NCI-H2171 (cell line): ENCODE measurements around the gene ZNF879.

Source experiments
- DNase-seq: peaks from one replicate; lab custom pipeline; 2025; lab: John Stamatoyannopoulos, UW

The ZNF879 gene

GRCh38 chr5:179023528-179024189, at the start of gene ZNF879:
Gene ZNF879 (plus strand): TSS chr5:179023804. CDS start chr5:179025005, 1,201 bp downstream.
- DNase-seq: peak; percentile 63

- no peak for DNase-seq
Observed at GRCh38 chr5:178981381-178981780, 42.2 kb upstream of the ZNF879 start.

- DNase-seq: no peak
Observed at GRCh38 chr5:178982941-178983340, 40.7 kb upstream of the ZNF879 start.

- no peak for DNase-seq
Observed at GRCh38 chr5:178983728-178984127, 39.9 kb upstream of the ZNF879 start.

GRCh38 chr5:178984145-178985072, 39.2 kb upstream of the ZNF879 start:
- DNase-seq: no peak

GRCh38 chr5:178986326-178986960, 37.2 kb upstream of the ZNF879 start:
- DNase-seq: no peak

- no peak for DNase-seq
Observed at GRCh38 chr5:178988436-178989220, 35.0 kb upstream of the ZNF879 start.

- no peak for DNase-seq
Observed at GRCh38 chr5:178989311-178989710, 34.3 kb upstream of the ZNF879 start.

- no peak for DNase-seq
Observed at GRCh38 chr5:178990491-178990890, 33.1 kb upstream of the ZNF879 start.

GRCh38 chr5:178991190-178992145, 32.1 kb upstream of the ZNF879 start:
- no peak for DNase-seq

GRCh38 chr5:178992291-178992895, 31.2 kb upstream of the ZNF879 start:
- DNase-seq: no peak

GRCh38 chr5:178993236-178993765, 30.3 kb upstream of the ZNF879 start:
- no peak for DNase-seq

GRCh38 chr5:178993955-178994579, 29.5 kb upstream of the ZNF879 start:
- no peak for DNase-seq

GRCh38 chr5:178994580-178995340, 28.8 kb upstream of the ZNF879 start, which contains the start of gene GRM6:
Gene GRM6 (minus strand): TSS chr5:178995320. CDS start chr5:178994944, 376 bp downstream.
- DNase-seq: no peak

GRCh38 chr5:178995341-178995690, 28.3 kb upstream of the ZNF879 start:
- no peak for DNase-seq

- DNase-seq: no peak
Observed at GRCh38 chr5:178996156-178996555, 27.4 kb upstream of the ZNF879 start.

- DNase-seq: no peak
Observed at GRCh38 chr5:178997191-178997590, 26.4 kb upstream of the ZNF879 start.

- no peak for DNase-seq
Observed at GRCh38 chr5:178998441-178998840, 25.2 kb upstream of the ZNF879 start.

GRCh38 chr5:179006564-179006963, 17.0 kb upstream of the ZNF879 start:
- DNase-seq: no peak
